ENCODE results near the gene PIGK.
"Not testable (repeated sequence)": the region's sequence is repeated elsewhere in the genome, so short reads cannot be mapped to it uniquely, and the experiment has no call there.

PIGK gene

GRCh38 chr1:77219166-77219887, at the start of gene PIGK:
PIGK (minus strand) TSS chr1:77219430; CDS start chr1:77219402, 28 bp downstream.
- FAIRE-seq, result no peak

GRCh38 chr1:77267035-77267434, 47.8 kb upstream of the PIGK start:
- FAIRE-seq, result no peak

GRCh38 chr1:77265180-77265579, 46.0 kb upstream of the PIGK start:
- FAIRE-seq, result no peak

GRCh38 chr1:77263708-77264107, 44.5 kb upstream of the PIGK start:
- FAIRE-seq, result no peak

- FAIRE-seq, result no peak
Observed at GRCh38 chr1:77253211-77253610, 34.0 kb upstream of the PIGK start.

- no peak for FAIRE-seq
Observed at GRCh38 chr1:77250126-77250525, 30.9 kb upstream of the PIGK start.

- no peak for FAIRE-seq
Observed at GRCh38 chr1:77245830-77246229, 26.6 kb upstream of the PIGK start.

GRCh38 chr1:77239311-77239710, 20.1 kb upstream of the PIGK start:
- FAIRE-seq, result no peak

GRCh38 chr1:77238462-77238861, 19.2 kb upstream of the PIGK start:
- FAIRE-seq, result no peak

GRCh38 chr1:77234943-77235342, 15.7 kb upstream of the PIGK start:
- no peak for FAIRE-seq

GRCh38 chr1:77234096-77234495, 14.9 kb upstream of the PIGK start:
- no peak for FAIRE-seq

GRCh38 chr1:77232829-77233228, 13.6 kb upstream of the PIGK start:
- no peak for FAIRE-seq

GRCh38 chr1:77230051-77230450, 10.8 kb upstream of the PIGK start:
- no peak for FAIRE-seq

GRCh38 chr1:77228836-77229235, 9.6 kb upstream of the PIGK start:
- no peak for FAIRE-seq

- FAIRE-seq, result no peak
Observed at GRCh38 chr1:77227381-77227780, 8.2 kb upstream of the PIGK start.

- no peak for FAIRE-seq
Observed at GRCh38 chr1:77222496-77222895, 3.3 kb upstream of the PIGK start.

- FAIRE-seq, result no peak
Observed at GRCh38 chr1:77220687-77221463, 1.6 kb upstream of the PIGK start.

GRCh38 chr1:77218477-77219165, 609 bp downstream of the PIGK start:
- FAIRE-seq, result no peak

GRCh38 chr1:77204043-77204442, 15.2 kb downstream of the PIGK start:
- FAIRE-seq, result not testable (repeated sequence)

GRCh38 chr1:77202751-77203150, 16.5 kb downstream of the PIGK start:
- no peak for FAIRE-seq

- no peak for FAIRE-seq
Observed at GRCh38 chr1:77200806-77201205, 18.4 kb downstream of the PIGK start.

- peak; percentile 29 for FAIRE-seq
Observed at GRCh38 chr1:77200293-77200692, 18.9 kb downstream of the PIGK start.

GRCh38 chr1:77197351-77197750, 21.9 kb downstream of the PIGK start:
- FAIRE-seq, result no peak

GRCh38 chr1:77193951-77194350, 25.3 kb downstream of the PIGK start:
- FAIRE-seq, result no peak

All from TTC549 (cell line).